Epidermal melanocyte (primary cell): ENCODE data around the gene SYCN.

ENCODE experiments used
- DNase-seq: peaks from one replicate; pipeline ENCODE4 v3.0.0; 2011; ENCODE audit warnings: low spot score; ENCODE audit not compliant: insufficient read length

SYCN gene

GRCh38 chr19:39171479-39172465 is 32.3 kb downstream of the SYCN start:
- no peak for DNase-seq

- DNase-seq, result no peak
These were observed 33.5 kb downstream of the SYCN start for GRCh38 chr19:39170386-39171231.

DNA sequence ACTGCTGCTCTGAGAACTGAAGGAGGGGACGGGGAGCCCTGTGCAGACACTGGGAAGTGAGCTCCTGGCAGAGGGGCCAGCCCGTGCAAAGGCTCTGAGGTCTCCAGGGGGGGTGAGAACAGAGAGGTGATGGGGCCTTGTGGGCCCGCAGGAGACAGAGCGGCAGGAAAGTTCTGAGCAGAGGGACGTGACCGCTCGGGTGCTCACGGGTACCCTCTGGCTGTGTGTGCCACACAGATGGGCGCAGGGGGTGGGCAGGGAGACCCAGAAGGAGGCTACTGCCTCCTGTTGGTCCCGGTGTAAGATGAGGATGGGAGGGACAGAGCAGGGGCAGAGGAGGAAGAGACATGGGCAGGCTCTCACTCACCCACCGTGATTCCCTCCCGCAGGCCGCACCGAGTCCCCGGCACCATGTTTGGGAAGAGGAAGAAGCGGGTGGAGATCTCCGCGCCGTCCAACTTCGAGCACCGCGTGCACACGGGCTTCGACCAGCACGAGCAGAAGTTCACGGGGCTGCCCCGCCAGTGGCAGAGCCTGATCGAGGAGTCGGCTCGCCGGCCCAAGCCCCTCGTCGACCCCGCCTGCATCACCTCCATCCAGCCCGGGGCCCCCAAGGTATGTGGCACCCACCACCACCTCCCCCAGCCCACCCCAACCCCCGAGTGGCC is 34.8 kb downstream of the SYCN start:
- no peak for DNase-seq

- no peak for DNase-seq
These were observed 35.6 kb downstream of the SYCN start for GRCh38 chr19:39168258-39169142.

GRCh38 chr19:39167461-39168257 is 36.4 kb downstream of the SYCN start:
- no peak for DNase-seq

DNA sequence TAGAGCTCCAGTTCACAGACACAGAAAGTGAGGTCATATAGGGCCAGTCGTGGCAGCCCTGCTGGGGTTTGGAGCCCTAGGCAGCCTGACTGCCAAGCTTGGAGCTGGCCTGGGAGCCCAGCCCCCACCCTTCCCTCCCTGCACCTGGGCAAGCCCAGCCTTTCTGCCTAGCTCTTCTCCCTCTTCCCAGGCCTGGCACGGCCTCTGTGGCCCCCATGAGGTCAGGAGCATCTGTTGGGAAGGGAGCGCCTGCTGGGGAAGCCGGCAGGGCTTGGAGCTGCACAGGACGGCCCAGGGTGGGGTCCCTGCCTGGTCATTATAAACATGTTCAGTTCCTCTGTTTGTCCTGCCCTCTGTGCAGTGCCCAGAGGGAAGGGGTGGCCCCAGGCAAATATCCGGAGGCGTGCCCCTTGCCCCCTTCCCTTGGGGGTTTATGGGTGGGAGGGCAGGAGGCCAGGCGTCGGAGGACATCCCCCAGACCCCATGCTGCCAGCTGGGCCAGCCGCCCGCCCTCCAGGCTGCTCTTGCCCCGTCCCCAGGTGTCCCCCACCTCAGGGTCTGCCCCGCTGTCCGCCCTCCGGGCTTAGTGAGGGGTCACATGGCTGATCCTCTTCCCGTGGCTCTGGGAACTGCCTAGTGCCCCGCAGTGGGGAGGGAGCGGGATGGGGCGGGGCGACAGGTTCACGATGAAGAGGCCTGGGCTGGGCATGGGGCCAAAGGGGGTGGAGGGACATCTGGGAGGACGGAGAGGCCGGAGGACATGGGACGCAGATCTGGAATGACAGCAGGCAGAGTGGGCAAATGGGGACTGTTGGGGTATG is 37.3 kb downstream of the SYCN start:
- DNase-seq, result no peak

- DNase-seq, result no peak
These were observed 38.2 kb downstream of the SYCN start for GRCh38 chr19:39165857-39166256.

GRCh38 chr19:39164289-39164688 is 39.8 kb downstream of the SYCN start:
- no peak for DNase-seq

GRCh38 chr19:39163621-39164020 is 40.4 kb downstream of the SYCN start:
- no peak for DNase-seq

DNA sequence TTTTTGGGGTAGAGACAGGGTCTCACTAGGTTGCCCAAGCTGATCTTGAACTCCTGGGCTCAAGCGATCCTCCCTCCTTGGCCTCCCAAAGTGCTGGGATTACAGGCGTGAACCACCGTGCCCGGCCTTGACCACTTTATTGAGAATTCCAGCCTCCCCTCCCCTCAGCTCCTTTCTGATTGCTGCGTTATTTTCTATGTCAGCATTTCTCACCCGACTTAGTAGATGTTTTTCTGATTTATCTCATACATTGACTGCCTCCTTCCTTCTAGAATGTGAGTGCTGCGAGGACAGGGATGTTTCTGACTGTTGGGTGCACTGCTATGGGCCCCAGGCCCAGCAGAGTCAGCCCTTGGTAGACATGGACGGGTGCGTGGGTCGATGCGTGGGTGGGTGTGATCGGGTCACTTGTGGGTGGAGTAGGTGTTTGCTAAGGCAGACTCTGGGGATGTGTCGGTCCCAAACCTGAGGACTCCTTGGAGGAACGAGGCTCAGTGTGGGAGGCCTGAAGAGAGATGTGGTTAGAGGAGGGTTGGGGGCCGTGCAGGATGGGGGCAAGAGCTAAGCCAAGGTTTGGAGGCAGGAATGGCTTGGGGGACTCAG is 41.5 kb downstream of the SYCN start:
- no peak for DNase-seq

DNA sequence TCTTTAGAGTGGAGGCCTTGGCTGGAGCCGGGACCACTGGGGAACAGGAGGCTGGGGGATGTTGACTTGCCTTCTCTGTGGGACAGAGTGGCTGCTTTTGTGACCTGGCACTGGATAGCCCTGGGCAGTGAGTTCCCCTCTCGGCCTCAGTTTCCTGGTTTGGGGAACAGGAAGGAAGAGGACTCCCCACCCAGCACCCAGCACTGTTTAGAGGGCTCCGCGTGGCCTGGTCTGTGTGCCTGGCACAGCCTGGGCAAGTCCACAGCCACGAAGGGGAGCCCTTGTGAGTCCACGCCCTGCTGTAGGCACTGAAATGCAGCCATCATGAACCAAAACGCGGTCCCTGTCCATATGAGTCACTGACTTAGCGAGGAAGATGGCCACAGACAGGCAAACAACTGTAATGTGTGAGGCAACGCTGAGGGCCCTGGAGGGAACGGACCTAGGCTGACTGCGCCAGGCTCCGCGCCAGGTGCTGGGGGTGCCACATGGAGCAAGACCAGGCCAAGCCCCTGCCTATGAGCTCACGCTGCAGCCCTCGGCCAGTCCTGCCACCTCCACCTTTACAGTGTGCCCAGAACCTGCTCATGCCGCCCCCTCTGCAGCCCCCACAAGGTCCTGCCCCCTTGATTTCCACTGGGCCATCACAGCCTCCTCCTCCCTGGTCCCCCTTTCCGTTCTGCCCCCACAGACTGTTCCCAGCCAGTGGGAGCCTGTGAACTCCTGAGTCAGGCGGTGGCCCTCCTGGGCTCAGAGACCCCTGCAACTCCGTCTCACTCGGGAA is 43.0 kb downstream of the SYCN start:
- no peak for DNase-seq

DNA sequence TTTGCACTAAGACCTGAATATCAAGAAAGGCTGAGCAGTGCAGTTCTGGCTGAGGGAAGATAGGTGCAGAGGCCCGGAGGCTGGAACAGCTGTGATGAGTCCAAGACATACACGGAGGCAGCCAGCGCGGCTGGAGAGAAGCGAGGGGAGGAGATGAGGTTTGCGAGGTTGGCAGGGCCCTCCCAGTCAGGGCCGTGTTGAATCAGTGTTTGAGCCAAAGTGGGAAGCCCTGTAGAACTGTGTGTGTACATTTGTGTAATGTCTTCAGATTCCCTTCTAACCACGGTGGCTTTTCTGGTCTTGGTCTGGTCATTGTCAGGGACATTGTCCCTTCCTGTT is 43.6 kb downstream of the SYCN start:
- DNase-seq, result no peak

GRCh38 chr19:39158646-39159260 is 45.3 kb downstream of the SYCN start:
- DNase-seq, result no peak

DNA sequence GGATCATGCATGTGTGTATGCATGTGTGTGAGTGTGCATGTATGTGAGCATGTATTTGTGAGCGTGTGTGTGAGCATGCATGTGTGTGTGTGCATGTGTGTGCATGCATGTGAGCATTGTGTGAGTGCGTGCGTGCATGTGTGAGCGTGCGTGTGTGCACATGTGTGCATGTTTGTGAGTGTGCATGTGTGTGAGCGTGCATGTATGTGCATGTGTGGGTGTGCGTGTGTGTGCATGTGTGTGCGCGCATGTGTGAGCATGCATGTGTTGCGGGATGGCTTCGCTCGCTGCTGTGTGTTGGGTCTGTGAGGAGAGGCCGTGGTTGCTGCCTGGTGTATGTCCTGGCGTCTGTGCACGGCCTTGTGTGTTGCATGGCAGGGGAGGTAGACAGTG is 46.1 kb downstream of the SYCN start:
- DNase-seq, result no peak

GRCh38 chr19:39157275-39157996 is 46.6 kb downstream of the SYCN start:
- DNase-seq, result peak; percentile 93

GRCh38 chr19:39156326-39157230 is 47.5 kb downstream of the SYCN start:
- no peak for DNase-seq
